Measurements from ENCODE around the gene PREX1.
"Not testable (repeated sequence)": the region's sequence is repeated elsewhere in the genome, so short reads cannot be mapped to it uniquely, and the experiment has no call there.

Gene PREX1

DNA sequence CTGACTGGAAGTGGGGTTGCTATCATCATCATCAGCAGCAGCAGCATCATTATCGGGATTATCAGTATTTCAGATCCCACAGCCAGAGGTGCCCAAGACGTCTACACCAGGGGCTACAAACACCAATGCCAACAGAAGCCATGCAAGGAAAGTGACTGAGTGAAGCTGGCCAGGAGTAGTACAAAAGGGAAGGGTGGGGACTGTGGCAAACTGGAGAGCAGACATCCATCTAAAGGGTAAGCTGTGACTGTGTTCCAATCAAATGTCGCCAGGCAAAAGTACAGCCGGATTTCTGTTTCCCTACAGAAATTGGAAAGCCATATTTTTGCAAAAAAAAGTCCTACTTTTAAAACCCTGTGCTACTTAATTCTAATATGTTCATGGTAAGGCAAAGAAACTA is 50.0 kb downstream of the PREX1 start:
- H3K9me3 ChIP-seq (ENCODE audit: control insufficient read depth in 2 of 2, low read length in 2 of 2) = no peaks in the 10 kb centered on the region
- no peak overlapping the region for H3K27ac ChIP-seq (ENCODE audit: low read depth in 2 of 2, low read length in 2 of 2)
- H3K4me3 ChIP-seq (ENCODE audit: low read length in 2 of 2) = no peak overlapping the region
- H3K36me3 ChIP-seq (ENCODE audit: control insufficient read depth in 2 of 2, insufficient read depth in 2 of 2, low read length in 2 of 2) = no peaks in the 10 kb centered on the region
- H3K4me1 ChIP-seq (ENCODE audit: control insufficient read depth in 2 of 2, insufficient read depth in 2 of 2, low read length in 2 of 2) = peaks cover 6 to 7% of the 10 kb centered on the region in 2 donors
- H3K27me3 ChIP-seq (ENCODE audit: control insufficient read depth in 2 of 2, insufficient read depth in 2 of 2, low read length in 2 of 2) = no peaks in the 10 kb centered on the region
- H3K9ac ChIP-seq (ENCODE audit: low read depth in 1 of 2, low read length in 2 of 2) = no peak overlapping the region

DNA sequence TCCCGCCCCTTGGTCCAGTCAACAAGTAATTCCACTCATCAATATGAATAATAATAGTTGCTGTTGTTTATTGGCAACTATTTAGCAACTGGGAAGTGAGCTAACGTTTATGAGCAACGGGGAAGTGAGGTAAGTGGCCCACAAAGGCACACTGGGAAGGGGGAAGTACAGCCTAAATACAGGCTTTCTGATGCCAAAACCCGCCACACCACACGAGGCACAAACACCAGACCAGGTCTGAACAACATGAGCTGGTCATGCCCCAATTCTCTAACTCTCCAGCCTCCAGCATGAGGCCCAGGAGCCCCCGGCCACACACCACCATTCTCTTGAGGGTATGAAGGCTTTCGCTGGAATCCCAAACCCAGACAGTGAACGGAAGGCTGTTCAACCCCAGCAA is 50.8 kb downstream of the PREX1 start:
- no peaks in the 10 kb centered on the region for H3K27me3 ChIP-seq (ENCODE audit: control insufficient read depth in 2 of 2, insufficient read depth in 2 of 2, low read length in 2 of 2)
- H3K9me3 ChIP-seq (ENCODE audit: control insufficient read depth in 2 of 2, low read length in 2 of 2) = no peaks in the 10 kb centered on the region
- H3K9ac ChIP-seq (ENCODE audit: low read depth in 1 of 2, low read length in 2 of 2) = no peak overlapping the region
- H3K4me1 ChIP-seq (ENCODE audit: control insufficient read depth in 2 of 2, insufficient read depth in 2 of 2, low read length in 2 of 2) = peaks cover 6 to 7% of the 10 kb centered on the region in 2 donors
- peak overlapping the region in 1 of 2 donors; percentile 23 for H3K27ac ChIP-seq (ENCODE audit: low read depth in 2 of 2, low read length in 2 of 2)
- no peak overlapping the region for H3K4me3 ChIP-seq (ENCODE audit: low read length in 2 of 2)
- no peaks in the 10 kb centered on the region for H3K36me3 ChIP-seq (ENCODE audit: control insufficient read depth in 2 of 2, insufficient read depth in 2 of 2, low read length in 2 of 2)

DNA sequence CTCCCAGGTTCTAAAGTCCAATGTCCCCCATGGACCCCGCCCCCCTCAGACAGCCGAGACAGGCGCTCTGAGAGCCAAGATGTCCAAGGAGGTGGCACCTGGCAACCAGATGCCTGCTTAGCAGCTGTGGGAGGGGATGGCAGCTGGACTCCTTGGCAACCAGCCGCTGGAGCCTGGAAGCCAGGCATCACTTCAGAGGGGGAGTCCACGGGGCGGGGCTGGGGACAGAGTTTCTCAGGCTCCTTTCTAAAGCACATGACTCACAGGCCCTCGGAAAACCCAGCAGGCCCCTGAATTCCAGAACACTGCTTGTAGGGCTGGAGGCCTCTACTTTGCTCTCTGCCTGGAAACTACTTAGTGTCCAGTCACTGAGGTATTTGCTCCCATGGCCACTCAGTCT is 51.5 kb downstream of the PREX1 start:
- Histone ChIP-seq H3K9ac (ENCODE audit: low read depth in 1 of 2, low read length in 2 of 2) (no peak overlapping the region), H3K27me3 (ENCODE audit: control insufficient read depth in 2 of 2, insufficient read depth in 2 of 2, low read length in 2 of 2) (no peaks in the 10 kb centered on the region), H3K36me3 (ENCODE audit: control insufficient read depth in 2 of 2, insufficient read depth in 2 of 2, low read length in 2 of 2) (no peaks in the 10 kb centered on the region), H3K4me3 (ENCODE audit: low read length in 2 of 2) (no peak overlapping the region), H3K27ac (ENCODE audit: low read depth in 2 of 2, low read length in 2 of 2) (peak overlapping the region in 1 of 2 donors; percentile 23), H3K4me1 (ENCODE audit: control insufficient read depth in 2 of 2, insufficient read depth in 2 of 2, low read length in 2 of 2) (peaks cover 6 to 7% of the 10 kb centered on the region in 2 donors), H3K9me3 (ENCODE audit: control insufficient read depth in 2 of 2, low read length in 2 of 2) (no peaks in the 10 kb centered on the region)

DNA sequence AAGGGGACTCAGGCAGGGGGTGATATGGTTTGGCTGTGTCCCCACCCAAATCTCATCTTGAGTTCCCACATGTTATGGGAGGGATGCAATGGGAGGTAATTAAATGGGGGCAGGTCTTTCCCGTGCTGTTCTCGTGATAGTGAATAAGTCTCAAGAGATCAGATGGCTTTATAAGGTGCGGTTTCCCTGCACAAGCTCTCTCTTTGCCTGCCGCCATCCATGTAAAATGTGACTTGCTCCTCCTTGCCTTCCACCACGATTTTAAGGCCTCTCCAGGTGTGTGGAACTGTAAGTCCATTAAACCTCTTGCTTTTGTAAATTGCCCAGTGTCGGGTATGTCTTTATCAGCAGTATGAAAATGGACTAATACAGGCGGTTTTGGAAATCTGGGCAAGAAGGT is 52.3 kb downstream of the PREX1 start:
- H3K4me1 ChIP-seq (ENCODE audit: control insufficient read depth in 2 of 2, insufficient read depth in 2 of 2, low read length in 2 of 2); H3K9ac ChIP-seq (ENCODE audit: low read depth in 1 of 2, low read length in 2 of 2); H3K9me3 ChIP-seq (ENCODE audit: control insufficient read depth in 2 of 2, low read length in 2 of 2); H3K4me3 ChIP-seq (ENCODE audit: low read length in 2 of 2); H3K27ac ChIP-seq (ENCODE audit: low read depth in 2 of 2, low read length in 2 of 2); H3K36me3 ChIP-seq (ENCODE audit: control insufficient read depth in 2 of 2, insufficient read depth in 2 of 2, low read length in 2 of 2); H3K27me3 ChIP-seq (ENCODE audit: control insufficient read depth in 2 of 2, insufficient read depth in 2 of 2, low read length in 2 of 2): not testable (repeated sequence)

DNA sequence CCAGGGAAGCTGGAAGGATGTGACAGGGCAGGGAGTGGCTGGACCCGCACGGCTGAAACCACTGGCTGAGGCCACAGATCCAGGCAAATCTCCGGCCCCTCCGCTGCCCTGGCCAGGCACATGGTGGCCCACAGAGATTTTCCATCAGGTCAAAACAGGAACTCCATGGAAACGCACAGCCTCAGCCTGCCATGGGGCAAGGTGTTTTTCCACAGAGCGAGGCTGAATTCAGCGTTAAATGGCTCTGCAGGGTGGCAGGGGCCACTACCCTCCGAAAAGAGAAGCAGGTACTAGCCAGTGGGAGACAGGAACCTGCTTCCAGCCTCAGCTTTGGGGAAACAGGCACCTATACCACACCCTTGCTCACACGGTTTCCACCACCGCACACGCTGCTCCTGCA is 53.1 kb downstream of the PREX1 start:
- H3K9ac ChIP-seq (ENCODE audit: low read depth in 1 of 2, low read length in 2 of 2) = no peak overlapping the region
- peak overlapping the region in 1 of 2 donors; percentile 24 for H3K27ac ChIP-seq (ENCODE audit: low read depth in 2 of 2, low read length in 2 of 2)
- no peaks in the 10 kb centered on the region for H3K36me3 ChIP-seq (ENCODE audit: control insufficient read depth in 2 of 2, insufficient read depth in 2 of 2, low read length in 2 of 2)
- no peaks in the 10 kb centered on the region for H3K27me3 ChIP-seq (ENCODE audit: control insufficient read depth in 2 of 2, insufficient read depth in 2 of 2, low read length in 2 of 2)
- no peaks in the 10 kb centered on the region for H3K9me3 ChIP-seq (ENCODE audit: control insufficient read depth in 2 of 2, low read length in 2 of 2)
- no peak overlapping the region for H3K4me3 ChIP-seq (ENCODE audit: low read length in 2 of 2)
- H3K4me1 ChIP-seq (ENCODE audit: control insufficient read depth in 2 of 2, insufficient read depth in 2 of 2, low read length in 2 of 2) = peaks cover 6 to 7% of the 10 kb centered on the region in 2 donors

DNA sequence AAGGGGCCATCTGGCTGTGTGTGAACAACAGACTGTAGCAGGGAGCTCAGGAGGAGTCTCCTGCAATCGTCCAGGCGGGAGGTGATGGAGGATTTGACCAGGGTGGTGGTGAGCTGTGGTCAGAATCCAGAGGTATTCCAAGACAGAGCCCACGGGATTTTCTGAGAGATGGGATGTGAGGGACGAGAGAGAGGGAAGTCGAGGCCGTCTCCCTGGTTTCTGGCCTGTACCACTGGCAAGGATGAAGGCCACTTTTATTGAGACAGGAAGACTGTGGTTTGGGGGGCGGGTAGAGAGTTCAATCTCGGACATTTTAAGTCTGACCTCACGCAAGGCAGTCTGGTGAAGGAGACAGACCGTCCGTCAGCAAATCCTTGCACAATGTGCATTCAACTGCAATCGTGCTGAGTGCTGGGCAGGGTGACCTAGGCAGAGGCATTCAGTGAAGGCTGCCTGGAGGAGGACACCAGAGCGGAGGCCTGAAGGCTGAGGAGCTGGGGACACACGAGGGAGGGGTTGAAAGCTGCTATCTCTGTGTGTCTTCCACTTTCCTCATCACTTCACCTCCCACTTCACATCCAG is 53.9 kb downstream of the PREX1 start:
- H3K36me3 ChIP-seq (ENCODE audit: control insufficient read depth in 2 of 2, insufficient read depth in 2 of 2, low read length in 2 of 2) = no peaks in the 10 kb centered on the region
- peaks cover 6 to 7% of the 10 kb centered on the region in 2 donors for H3K4me1 ChIP-seq (ENCODE audit: control insufficient read depth in 2 of 2, insufficient read depth in 2 of 2, low read length in 2 of 2)
- H3K9me3 ChIP-seq (ENCODE audit: control insufficient read depth in 2 of 2, low read length in 2 of 2) = no peaks in the 10 kb centered on the region
- H3K27me3 ChIP-seq (ENCODE audit: control insufficient read depth in 2 of 2, insufficient read depth in 2 of 2, low read length in 2 of 2) = peaks cover 0 to 3% of the 10 kb centered on the region in 2 donors
- peak overlapping the region in 1 of 2 donors; percentile 44 for H3K27ac ChIP-seq (ENCODE audit: low read depth in 2 of 2, low read length in 2 of 2)
- no peak overlapping the region for H3K9ac ChIP-seq (ENCODE audit: low read depth in 1 of 2, low read length in 2 of 2)
- H3K4me3 ChIP-seq (ENCODE audit: low read length in 2 of 2) = no peak overlapping the region

DNA sequence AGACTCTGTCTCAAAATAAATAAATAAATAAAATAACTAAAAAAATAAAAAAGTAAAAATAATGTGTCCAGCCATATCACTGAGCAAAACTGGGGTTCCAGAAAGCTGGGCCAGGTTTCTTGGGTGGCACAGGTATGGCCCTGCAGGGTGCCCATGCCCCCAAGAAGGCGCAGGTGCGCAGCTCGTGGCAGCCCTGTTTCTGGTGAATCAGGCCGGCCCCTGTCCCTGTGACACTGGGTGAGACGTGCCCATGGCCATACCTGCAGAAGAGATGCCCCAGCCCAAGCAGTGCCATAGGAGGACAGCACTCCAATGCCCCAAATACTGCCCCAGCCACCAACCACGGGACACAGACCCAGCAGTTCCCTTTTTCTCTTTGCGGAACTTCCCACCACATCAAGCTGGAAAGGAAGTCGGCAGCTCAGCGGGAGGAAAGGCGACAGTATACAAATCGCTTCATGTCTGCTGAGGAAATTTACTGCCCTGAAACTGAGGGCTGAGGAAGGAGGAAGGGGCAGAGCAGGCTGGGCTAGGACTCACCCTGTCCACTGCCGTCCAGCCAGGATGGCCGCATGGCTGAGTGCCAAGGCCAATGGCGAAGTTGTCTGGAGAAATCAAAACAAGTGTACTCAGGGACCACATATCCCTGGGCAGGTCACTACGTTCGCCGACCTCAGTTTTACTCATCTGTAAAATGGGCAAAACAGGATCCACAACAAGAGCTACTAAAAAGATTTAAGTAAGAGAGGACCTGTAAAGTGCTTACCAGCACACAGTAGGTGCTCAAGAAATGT is 55.4 kb downstream of the PREX1 start:
- Histone ChIP-seq H3K4me1 (ENCODE audit: control insufficient read depth in 2 of 2, insufficient read depth in 2 of 2, low read length in 2 of 2) (peaks cover 6 to 7% of the 10 kb centered on the region in 2 donors), H3K27me3 (ENCODE audit: control insufficient read depth in 2 of 2, insufficient read depth in 2 of 2, low read length in 2 of 2) (peaks cover 0 to 3% of the 10 kb centered on the region in 2 donors), H3K9me3 (ENCODE audit: control insufficient read depth in 2 of 2, low read length in 2 of 2) (no peaks in the 10 kb centered on the region), H3K4me3 (ENCODE audit: low read length in 2 of 2) (no peak overlapping the region), H3K9ac (ENCODE audit: low read depth in 1 of 2, low read length in 2 of 2) (no peak overlapping the region), H3K27ac (ENCODE audit: low read depth in 2 of 2, low read length in 2 of 2) (peak overlapping the region in 1 of 2 donors; percentile 1), H3K36me3 (ENCODE audit: control insufficient read depth in 2 of 2, insufficient read depth in 2 of 2, low read length in 2 of 2) (no peaks in the 10 kb centered on the region)

DNA sequence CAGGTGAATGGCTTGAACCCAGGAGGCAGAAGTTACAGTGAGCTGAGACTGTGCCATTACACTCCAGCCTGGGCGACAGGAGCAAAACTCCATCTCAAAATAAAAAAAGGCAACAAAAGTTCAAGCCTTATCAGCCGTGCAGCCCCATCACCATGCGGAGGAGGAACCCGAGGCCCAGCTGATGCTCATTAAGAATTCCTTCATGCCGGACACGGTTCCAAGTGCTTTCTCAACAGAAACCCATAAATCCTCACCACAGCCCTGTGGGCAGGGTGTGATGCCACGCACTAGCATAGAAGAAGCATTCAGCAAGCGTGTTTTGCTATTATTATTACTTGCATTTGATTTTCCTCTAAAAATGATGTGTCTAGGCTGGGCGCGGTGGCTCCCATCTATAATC is 56.3 kb downstream of the PREX1 start:
- peaks cover 2 to 7% of the 10 kb centered on the region in 2 donors for H3K4me1 ChIP-seq (ENCODE audit: control insufficient read depth in 2 of 2, insufficient read depth in 2 of 2, low read length in 2 of 2)
- H3K9me3 ChIP-seq (ENCODE audit: control insufficient read depth in 2 of 2, low read length in 2 of 2) = no peaks in the 10 kb centered on the region
- no peak overlapping the region for H3K4me3 ChIP-seq (ENCODE audit: low read length in 2 of 2)
- H3K27ac ChIP-seq (ENCODE audit: low read depth in 2 of 2, low read length in 2 of 2) = no peak overlapping the region
- no peaks in the 10 kb centered on the region for H3K36me3 ChIP-seq (ENCODE audit: control insufficient read depth in 2 of 2, insufficient read depth in 2 of 2, low read length in 2 of 2)
- H3K9ac ChIP-seq (ENCODE audit: low read depth in 1 of 2, low read length in 2 of 2) = no peak overlapping the region
- H3K27me3 ChIP-seq (ENCODE audit: control insufficient read depth in 2 of 2, insufficient read depth in 2 of 2, low read length in 2 of 2) = peaks cover 0 to 3% of the 10 kb centered on the region in 2 donors

DNA sequence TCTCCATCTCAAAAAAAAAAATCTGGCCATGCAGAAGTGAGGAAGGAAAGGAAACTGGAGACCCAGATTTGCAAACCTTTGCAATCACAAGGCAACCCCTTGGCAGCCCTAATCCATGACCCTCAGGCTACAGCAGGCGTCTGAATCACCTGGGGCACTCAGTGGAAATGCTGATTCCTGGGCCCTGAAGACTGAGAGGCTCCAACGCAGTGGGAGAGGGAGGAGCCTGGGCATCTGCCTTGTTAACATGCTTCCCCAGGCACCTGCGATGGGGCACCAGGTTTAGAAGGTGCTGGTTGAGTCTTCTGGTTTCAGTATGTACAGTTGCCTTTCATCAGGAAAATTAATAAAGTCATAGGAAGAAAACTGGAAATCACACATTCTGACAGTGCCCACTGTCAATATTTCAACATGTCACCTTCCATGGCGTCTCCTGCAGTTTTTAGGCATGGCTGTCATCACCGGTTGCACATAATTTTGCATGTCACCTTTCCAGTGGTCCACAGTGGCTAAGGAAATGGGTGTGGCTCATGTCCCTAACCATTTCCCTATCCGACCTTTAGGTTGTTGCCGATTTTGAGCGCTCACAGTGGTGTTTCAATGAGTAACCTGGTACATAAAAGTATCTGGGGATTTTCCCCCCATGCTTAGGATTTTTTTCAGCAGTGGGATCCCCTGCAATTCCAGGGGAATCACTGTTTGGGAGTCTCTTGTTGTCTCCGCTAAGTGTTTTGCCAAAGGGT is 56.9 kb downstream of the PREX1 start:
- Histone ChIP-seq H3K4me3 (ENCODE audit: low read length in 2 of 2) (no peak overlapping the region), H3K36me3 (ENCODE audit: control insufficient read depth in 2 of 2, insufficient read depth in 2 of 2, low read length in 2 of 2) (no peaks in the 10 kb centered on the region), H3K9me3 (ENCODE audit: control insufficient read depth in 2 of 2, low read length in 2 of 2) (no peaks in the 10 kb centered on the region), H3K27ac (ENCODE audit: low read depth in 2 of 2, low read length in 2 of 2) (no peak overlapping the region), H3K4me1 (ENCODE audit: control insufficient read depth in 2 of 2, insufficient read depth in 2 of 2, low read length in 2 of 2) (peaks cover 2 to 7% of the 10 kb centered on the region in 2 donors), H3K27me3 (ENCODE audit: control insufficient read depth in 2 of 2, insufficient read depth in 2 of 2, low read length in 2 of 2) (peaks cover 0 to 3% of the 10 kb centered on the region in 2 donors), H3K9ac (ENCODE audit: low read depth in 1 of 2, low read length in 2 of 2) (no peak overlapping the region)

Data from mucosa of rectum (tissue), 2 donors.